Measurements from ENCODE around the gene DOK4.

Gene DOK4

GRCh38 chr16:57485916-57486857 is at the start of gene DOK4:
DOK4 (minus strand) TSS chr16:57486493; CDS start chr16:57479507, 6,986 bp downstream.
- H3K79me2 ChIP-seq (ENCODE audit: insufficient read depth, low read length): peaks cover 8% of the 10 kb centered on the region; the same call in 1 of the 2 replicates
- peak within 1 kb of the TSS; percentile 92 for H2AFZ ChIP-seq (ENCODE audit: low read length)
- H3K9ac ChIP-seq (ENCODE audit: low read depth, low read length, poor library complexity, severe bottlenecking): peak within 1 kb of the TSS; percentile 72

GRCh38 chr16:57535680-57536305 is 49.5 kb upstream of the DOK4 start:
- H3K9me3 ChIP-seq (ENCODE audit: insufficient read depth, low read depth, low read length): no peaks in the 10 kb centered on the region
- H3F3A ChIP-seq (ENCODE audit: low read depth): no peaks in the 10 kb centered on the region
- H4K20me1 ChIP-seq (ENCODE audit: insufficient read depth, low read length, poor library complexity, severe bottlenecking): no peaks in the 10 kb centered on the region
- H3K4me3 ChIP-seq (ENCODE audit: low read length, poor library complexity, severe bottlenecking): peak overlapping the region; percentile 89
- no peaks in the 10 kb centered on the region for H3K9me2 ChIP-seq (replicated peaks; ENCODE audit: low read depth, low read length)
- peak overlapping the region; percentile 90 for H3K9ac ChIP-seq (ENCODE audit: low read depth, low read length, poor library complexity, severe bottlenecking)
- H2AFZ ChIP-seq (ENCODE audit: low read length): peak overlapping the region; percentile 87
- no peak for TF ChIP-seq EZH2phosphoT487 (IDR thresholded peaks at IDR 0.05; ENCODE audit: borderline replicate concordance)
- no peak for TF ChIP-seq CTCF (conservative IDR thresholded peaks at IDR 0.05; ENCODE audit: low read length)
- peaks cover 62% of the 10 kb centered on the region for H3K79me2 ChIP-seq (ENCODE audit: insufficient read depth, low read length)
- no peaks in the 10 kb centered on the region for H3K36me3 ChIP-seq (ENCODE audit: insufficient read depth, low read length)
- H3K27me3 ChIP-seq (ENCODE audit: insufficient read depth, low read length, poor library complexity, severe bottlenecking): no peaks in the 10 kb centered on the region
- peaks cover 75% of the 10 kb centered on the region for H3K4me1 ChIP-seq (ENCODE audit: insufficient read depth, low read length, poor library complexity, severe bottlenecking)
- H3K4me2 ChIP-seq (ENCODE audit: low read depth, low read length, poor library complexity, severe bottlenecking): peak overlapping the region; percentile 77

More at GRCh38 chr16:57485916-57486857, at the start of gene DOK4:
- Histone ChIP-seq H3K9me3 (ENCODE audit: insufficient read depth, low read depth, low read length) (no peaks in the 10 kb centered on the region), H3K27me3 (ENCODE audit: insufficient read depth, low read length, poor library complexity, severe bottlenecking) (no peaks in the 10 kb centered on the region), H4K20me1 (ENCODE audit: insufficient read depth, low read length, poor library complexity, severe bottlenecking) (no peaks in the 10 kb centered on the region), H3K4me1 (ENCODE audit: insufficient read depth, low read length, poor library complexity, severe bottlenecking) (peaks cover 26% of the 10 kb centered on the region), H3K9me2 (replicated peaks; ENCODE audit: low read depth, low read length) (no peaks in the 10 kb centered on the region), H3F3A (ENCODE audit: low read depth) (no peaks in the 10 kb centered on the region), H3K4me2 (ENCODE audit: low read depth, low read length, poor library complexity, severe bottlenecking) (peak within 1 kb of the TSS; percentile 81), H3K4me3 (ENCODE audit: low read length, poor library complexity, severe bottlenecking) (peak within 1 kb of the TSS; percentile 90), H3K36me3 (ENCODE audit: insufficient read depth, low read length) (no peaks in the 10 kb centered on the region)
- no peak for TF ChIP-seq CTCF (conservative IDR thresholded peaks at IDR 0.05; ENCODE audit: low read length)
- no peak for TF ChIP-seq EZH2phosphoT487 (IDR thresholded peaks at IDR 0.05; ENCODE audit: borderline replicate concordance)

- Histone ChIP-seq H3K9me3 (ENCODE audit: insufficient read depth, low read depth, low read length) (no peaks in the 10 kb centered on the region), H3F3A (ENCODE audit: low read depth) (0 out of 2 replicates have a peak, but pooled peaks cover 4% of the 10 kb centered on the region), H3K36me3 (ENCODE audit: insufficient read depth, low read length) (no peaks in the 10 kb centered on the region), H3K27me3 (ENCODE audit: insufficient read depth, low read length, poor library complexity, severe bottlenecking) (no peaks in the 10 kb centered on the region), H3K4me2 (ENCODE audit: low read depth, low read length, poor library complexity, severe bottlenecking) (peak overlapping the region; percentile 77), H3K9me2 (replicated peaks; ENCODE audit: low read depth, low read length) (no peaks in the 10 kb centered on the region), H3K4me1 (ENCODE audit: insufficient read depth, low read length, poor library complexity, severe bottlenecking) (peaks cover 82% of the 10 kb centered on the region), H4K20me1 (ENCODE audit: insufficient read depth, low read length, poor library complexity, severe bottlenecking) (no peaks in the 10 kb centered on the region), H3K9ac (ENCODE audit: low read depth, low read length, poor library complexity, severe bottlenecking) (peak overlapping the region; percentile 90), H3K4me3 (ENCODE audit: low read length, poor library complexity, severe bottlenecking) (peak overlapping the region; percentile 89), H3K79me2 (ENCODE audit: insufficient read depth, low read length) (peaks cover 67% of the 10 kb centered on the region), H2AFZ (ENCODE audit: low read length) (no peak overlapping the region)
- TF ChIP-seq EZH2phosphoT487 (IDR thresholded peaks at IDR 0.05; ENCODE audit: borderline replicate concordance): no peak
- TF ChIP-seq CTCF (conservative IDR thresholded peaks at IDR 0.05; ENCODE audit: low read length): no peak
Measured at GRCh38 chr16:57534881-57535658, 48.8 kb upstream of the DOK4 start.
